OCI-LY1 (cell line): Measurements from ENCODE around the gene GCNA.

Experiments used
- H2AFZ ChIP-seq: fragments of 200-600 bp; sonication (generic), shearing (Covaris generic); 2 replicates; pipeline ENCODE4 v1.6.0; 2014; ENCODE audit warnings: antibody characterized with exemption, mild to moderate bottlenecking, low read length
- H3F3A ChIP-seq: fragments of 200-600 bp; sonication (generic), shearing (Covaris generic); 2 replicates; pipeline ENCODE4 v1.6.0; 2014; ENCODE audit warnings: mild to moderate bottlenecking, antibody characterized with exemption, low read length, moderate library complexity; ENCODE audit not compliant: insufficient read depth
- H3K27ac ChIP-seq: fragments of 200-600 bp; sonication (generic); 2 replicates; pipeline ENCODE4 v1.5.1; 2014; ENCODE audit warnings: low read length, mixed run types, mild to moderate bottlenecking, low read depth; ENCODE audit not compliant: poor library complexity, severe bottlenecking
- H3K27me3 ChIP-seq: fragments of 200-600 bp; sonication (generic); 2 replicates; pipeline ENCODE4 v1.6.0; 2014; ENCODE audit warnings: antibody characterized with exemption, mild to moderate bottlenecking, low read length, moderate library complexity; ENCODE audit not compliant: insufficient read depth
- H3K36me3 ChIP-seq: fragments of 200-600 bp; sonication (generic); 2 replicates; pipeline ENCODE4 v1.6.1; 2014; ENCODE audit warnings: mild to moderate bottlenecking, antibody characterized with exemption, low read length, moderate library complexity, mixed read lengths; ENCODE audit not compliant: insufficient read depth
- H3K4me1 ChIP-seq: fragments of 200-600 bp; sonication (generic); 2 replicates; pipeline ENCODE4 v1.5.1; 2014; ENCODE audit warnings: mild to moderate bottlenecking, low read length, moderate library complexity; ENCODE audit not compliant: insufficient read depth, severe bottlenecking
- H3K4me2 ChIP-seq: fragments of 200-600 bp; sonication (generic), shearing (Covaris generic); 2 replicates; pipeline ENCODE4 v1.6.1; 2014; ENCODE audit warnings: low read length
- H3K4me3 ChIP-seq: fragments of 200-600 bp; sonication (generic); 2 replicates; pipeline ENCODE4 v1.5.1; 2014; ENCODE audit warnings: low read length, low read depth, mild to moderate bottlenecking, mixed read lengths; ENCODE audit not compliant: poor library complexity, severe bottlenecking
- H3K79me2 ChIP-seq: fragments of 200-600 bp; shearing (Covaris generic); 2 replicates; pipeline ENCODE4 v1.6.1; 2016; ENCODE audit warnings: mixed run types, low read length, mixed read lengths; ENCODE audit not compliant: insufficient read depth
- H3K9ac ChIP-seq: fragments of 200-600 bp; sonication (generic), shearing (Covaris generic); 2 replicates; pipeline ENCODE4 v1.6.1; 2014; ENCODE audit warnings: mild to moderate bottlenecking, low read length, mixed read lengths
- H3K9me2 ChIP-seq: fragments of 200-600 bp; sonication (generic), shearing (Covaris generic); 2 replicates; pipeline ENCODE4 v1.6.1; 2014; ENCODE audit warnings: low read depth, mild to moderate bottlenecking, low read length, mixed read lengths
- H3K9me3 ChIP-seq: fragments of 200-600 bp; shearing (Covaris generic); 2 replicates; pipeline ENCODE4 v1.6.1; 2014; ENCODE audit warnings: low read length, mixed read lengths
- H4K20me1 ChIP-seq: fragments of 200-600 bp; sonication (generic), shearing (Covaris generic); 2 replicates; pipeline ENCODE4 v1.6.0; 2016; ENCODE audit warnings: mild to moderate bottlenecking, low read length; ENCODE audit not compliant: insufficient read depth
- CTCF ChIP-seq: fragments of 200-600 bp; sonication (generic), shearing (Covaris generic); IDR thresholded peaks from 2 replicates; pipeline ENCODE4 v1.5.1; 2017; ENCODE audit warnings: mild to moderate bottlenecking, antibody characterized with exemption, low read length, moderate library complexity, mixed read lengths
- EZH2 ChIP-seq: fragments of 200-600 bp; sonication (generic), shearing (Covaris generic); IDR thresholded peaks from 2 replicates; pipeline ENCODE4 v1.8.0; 2017; ENCODE audit warnings: borderline replicate concordance, mixed run types, mild to moderate bottlenecking, antibody characterized with exemption, low read length, moderate library complexity, mixed read lengths

The GCNA gene

GRCh38 chrX:71626576-71626975, 48.3 kb downstream of the GCNA start:
- H3K4me3 ChIP-seq = no peak overlapping the region
- H2AFZ ChIP-seq = no peak overlapping the region
- no peaks in the 10 kb centered on the region for H4K20me1 ChIP-seq
- no peaks in the 10 kb centered on the region for H3K36me3 ChIP-seq
- no peak overlapping the region for H3K4me2 ChIP-seq
- no peaks in the 10 kb centered on the region for H3K9me2 ChIP-seq
- H3K9ac ChIP-seq = no peak overlapping the region
- no peak for TF ChIP-seq EZH2
- H3K4me1 ChIP-seq = peaks cover 24% of the 10 kb centered on the region
- H3K9me3 ChIP-seq = no peaks in the 10 kb centered on the region
- no peaks in the 10 kb centered on the region for H3K27me3 ChIP-seq
- no peaks in the 10 kb centered on the region for H3K79me2 ChIP-seq
- H3F3A ChIP-seq = no peaks in the 10 kb centered on the region
- no peak overlapping the region for H3K27ac ChIP-seq

GRCh38 chrX:71627588-71628404, 49.6 kb downstream of the GCNA start:
- Histone ChIP-seq H4K20me1 (no peaks in the 10 kb centered on the region), H3K4me1 (peaks cover 15% of the 10 kb centered on the region), H3K4me2 (no peak overlapping the region), H3F3A (no peaks in the 10 kb centered on the region), H3K27me3 (no peaks in the 10 kb centered on the region), H3K9me2 (no peaks in the 10 kb centered on the region), H2AFZ (no peak overlapping the region), H3K9ac (no peak overlapping the region), H3K9me3 (no peaks in the 10 kb centered on the region), H3K36me3 (no peaks in the 10 kb centered on the region), H3K4me3 (no peak overlapping the region), H3K27ac (no peak overlapping the region), H3K79me2 (no peaks in the 10 kb centered on the region)
- TF ChIP-seq CTCF (no peak), EZH2 (no peak)

- Histone ChIP-seq H3K36me3 (no peaks in the 10 kb centered on the region), H3K27ac (no peak overlapping the region), H3K4me3 (no peak overlapping the region), H3K9me3 (no peaks in the 10 kb centered on the region), H2AFZ (no peak overlapping the region), H3K79me2 (no peaks in the 10 kb centered on the region), H3K27me3 (no peaks in the 10 kb centered on the region), H4K20me1 (no peaks in the 10 kb centered on the region), H3K9me2 (no peaks in the 10 kb centered on the region), H3F3A (no peaks in the 10 kb centered on the region), H3K4me1 (peaks cover 6% of the 10 kb centered on the region), H3K4me2 (no peak overlapping the region), H3K9ac (no peak overlapping the region)
- TF ChIP-seq CTCF (no peak), EZH2 (no peak)
These were observed 51.2 kb downstream of the GCNA start for GRCh38 chrX:71629467-71629866.
